Measurements from ENCODE around the gene ZRANB2.
A peak's percentile ranks its signal among the peaks of the same experiment; 100 is the strongest.

ZRANB2 gene, protein sequence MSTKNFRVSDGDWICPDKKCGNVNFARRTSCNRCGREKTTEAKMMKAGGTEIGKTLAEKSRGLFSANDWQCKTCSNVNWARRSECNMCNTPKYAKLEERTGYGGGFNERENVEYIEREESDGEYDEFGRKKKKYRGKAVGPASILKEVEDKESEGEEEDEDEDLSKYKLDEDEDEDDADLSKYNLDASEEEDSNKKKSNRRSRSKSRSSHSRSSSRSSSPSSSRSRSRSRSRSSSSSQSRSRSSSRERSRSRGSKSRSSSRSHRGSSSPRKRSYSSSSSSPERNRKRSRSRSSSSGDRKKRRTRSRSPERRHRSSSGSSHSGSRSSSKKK

DNA sequence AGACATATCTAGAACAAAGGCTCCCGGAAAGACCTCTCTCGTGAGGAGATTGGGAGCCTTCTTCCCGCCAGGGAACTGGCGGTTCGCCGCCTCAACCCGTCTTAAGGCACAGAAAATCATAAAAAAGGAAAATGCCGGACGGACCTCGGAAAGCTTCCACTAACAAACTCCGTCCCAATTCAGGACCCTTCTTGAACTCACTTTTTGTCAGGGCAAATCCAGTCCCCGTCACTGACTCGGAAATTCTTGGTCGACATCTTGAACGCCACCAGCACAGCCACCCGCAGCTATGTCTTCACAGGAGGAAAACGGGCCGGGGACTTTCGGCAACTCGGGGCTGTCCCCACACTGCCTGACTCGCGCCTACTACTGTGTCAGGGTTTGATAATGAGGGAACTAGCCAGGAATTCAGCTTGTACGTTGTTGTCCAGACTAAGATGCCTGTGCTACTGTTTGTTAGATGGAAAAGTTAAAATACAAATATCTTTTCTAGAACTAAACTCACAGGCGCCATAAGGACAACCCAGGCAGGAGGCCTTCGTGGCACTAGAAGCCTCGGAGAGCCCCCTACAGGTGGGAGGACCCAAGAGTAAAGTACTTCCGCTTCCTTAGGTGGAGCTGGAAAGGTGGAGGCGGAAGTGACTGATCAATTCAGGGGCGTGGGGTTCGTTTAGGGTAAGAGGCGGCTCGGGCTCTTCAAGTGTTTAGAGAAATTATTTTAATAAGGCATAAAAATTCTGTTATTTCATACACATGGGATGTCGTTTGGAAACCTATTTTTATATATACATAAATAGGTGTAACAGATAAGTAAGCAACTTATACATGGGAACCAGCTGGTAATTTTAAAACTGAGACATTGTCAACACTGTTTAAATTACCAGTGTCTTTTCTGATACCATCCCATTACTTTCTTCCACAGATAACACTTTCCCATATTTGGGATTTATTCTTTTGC, at the start of gene ZRANB2:
ZRANB2 (minus strand) TSS at position 297 of the 958 bp plus-strand sequence; CDS start at position 257, 40 bp downstream.
- peak; percentile 88 for DNase-seq (ENCODE audit: low spot score)

DNA sequence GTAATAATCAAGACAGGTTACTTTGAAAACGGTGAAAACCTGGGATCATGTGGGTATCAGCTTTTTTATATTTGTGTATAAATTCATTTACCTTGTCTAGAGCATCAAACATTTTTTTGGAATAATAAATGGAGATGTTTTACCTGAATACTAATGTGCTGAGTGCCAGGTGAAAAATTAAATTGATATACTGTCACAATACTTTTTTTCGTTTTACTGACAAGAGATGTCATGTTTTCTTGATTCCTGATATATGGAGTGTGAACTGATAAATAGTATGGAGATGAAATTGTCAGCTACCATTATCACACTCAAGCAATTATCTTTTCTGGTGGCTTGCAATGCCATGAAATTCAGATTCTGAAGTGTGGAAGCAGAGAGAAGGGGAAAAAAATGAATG, 47.2 kb upstream of the ZRANB2 start:
- DNase-seq (ENCODE audit: low spot score): no peak

DNA sequence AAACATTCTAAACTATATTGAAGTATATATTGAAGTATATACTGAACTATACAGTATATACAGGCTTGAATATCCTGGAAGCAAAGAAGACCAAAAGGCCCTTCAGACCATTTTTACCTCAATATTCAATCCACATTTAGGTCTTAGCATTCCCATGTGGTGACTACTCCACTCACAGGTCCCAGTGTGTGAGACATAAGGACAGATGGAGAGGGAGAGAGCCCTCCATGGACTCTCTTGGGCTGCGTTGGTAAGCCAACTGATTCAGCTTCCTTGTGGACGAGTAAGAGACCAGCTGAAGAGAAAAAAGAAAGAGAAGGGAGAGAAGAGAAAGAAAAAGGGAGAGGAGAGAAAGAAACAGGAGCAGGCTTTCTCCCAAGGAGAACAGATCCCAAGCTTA, 37.3 kb upstream of the ZRANB2 start:
- no peak for DNase-seq (ENCODE audit: low spot score)

DNA sequence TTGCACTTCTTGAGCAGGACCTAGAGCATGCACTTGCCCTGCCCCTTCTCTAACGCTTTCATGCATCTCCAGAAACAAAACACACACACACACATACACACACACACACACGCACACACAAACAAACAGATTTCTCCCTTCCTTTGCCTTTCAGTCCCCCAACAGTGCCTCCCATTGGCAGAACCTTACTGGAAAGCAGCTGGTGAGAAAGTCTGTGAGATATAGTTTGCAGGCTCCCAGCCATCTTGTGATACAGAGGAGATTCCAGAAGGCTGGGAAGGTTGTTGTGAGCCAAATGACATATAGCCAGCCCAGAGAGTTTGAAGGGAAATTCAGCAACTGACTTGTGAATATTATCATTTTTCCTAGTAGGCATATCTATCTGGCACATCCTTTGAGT, 35.9 kb upstream of the ZRANB2 start:
- DNase-seq (ENCODE audit: low spot score): no peak

DNA sequence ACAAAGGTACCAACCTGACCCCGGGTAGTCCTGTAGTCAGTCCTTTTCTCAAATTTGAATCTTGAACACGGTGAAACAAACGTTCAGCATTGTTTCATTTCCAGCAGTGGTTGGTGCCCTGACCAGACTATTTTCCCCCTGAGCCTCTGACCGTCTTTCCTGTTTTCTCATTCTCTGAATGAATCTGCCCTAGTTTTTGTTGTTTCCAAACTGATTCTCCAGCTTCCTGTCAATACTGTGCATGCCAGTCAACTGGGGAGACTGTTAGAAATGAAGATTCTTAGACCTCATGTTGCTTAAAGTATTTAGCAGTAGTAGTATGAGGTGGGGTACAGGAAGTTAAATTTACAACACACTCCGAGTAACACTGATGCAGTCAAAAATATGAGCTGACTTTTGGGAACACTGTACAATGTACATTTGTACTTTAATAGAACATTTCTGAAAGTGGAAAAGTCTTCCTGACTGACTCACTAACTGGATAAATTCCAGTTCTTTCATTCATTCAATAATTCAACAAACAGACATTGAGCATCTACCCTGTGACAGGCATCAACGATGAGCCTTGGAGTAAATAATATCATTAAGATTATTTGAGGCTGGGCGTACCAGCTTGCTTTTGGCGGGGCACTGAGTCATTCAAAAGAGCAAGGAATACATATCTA, 26.0 kb upstream of the ZRANB2 start:
- no peak for DNase-seq (ENCODE audit: low spot score)

DNA sequence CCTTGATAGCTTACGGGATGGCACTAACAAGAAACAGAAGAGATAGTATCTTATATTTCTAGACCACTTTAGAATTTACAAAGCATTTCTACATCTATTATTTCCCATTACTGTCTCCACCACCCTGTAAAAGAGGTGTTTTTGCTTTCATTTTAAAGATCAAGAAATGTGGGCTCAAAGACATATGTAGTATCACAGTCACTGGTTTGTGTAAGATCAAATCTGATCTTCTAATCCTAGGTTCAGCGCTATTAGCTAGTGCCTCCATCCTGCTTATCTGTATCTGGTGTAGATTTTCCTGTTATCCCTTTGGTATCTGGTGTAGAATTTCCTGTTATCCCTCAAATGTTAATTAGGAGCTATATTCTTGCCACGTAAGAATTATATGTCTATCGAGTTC, 23.6 kb upstream of the ZRANB2 start:
- DNase-seq (ENCODE audit: low spot score): no peak

DNA sequence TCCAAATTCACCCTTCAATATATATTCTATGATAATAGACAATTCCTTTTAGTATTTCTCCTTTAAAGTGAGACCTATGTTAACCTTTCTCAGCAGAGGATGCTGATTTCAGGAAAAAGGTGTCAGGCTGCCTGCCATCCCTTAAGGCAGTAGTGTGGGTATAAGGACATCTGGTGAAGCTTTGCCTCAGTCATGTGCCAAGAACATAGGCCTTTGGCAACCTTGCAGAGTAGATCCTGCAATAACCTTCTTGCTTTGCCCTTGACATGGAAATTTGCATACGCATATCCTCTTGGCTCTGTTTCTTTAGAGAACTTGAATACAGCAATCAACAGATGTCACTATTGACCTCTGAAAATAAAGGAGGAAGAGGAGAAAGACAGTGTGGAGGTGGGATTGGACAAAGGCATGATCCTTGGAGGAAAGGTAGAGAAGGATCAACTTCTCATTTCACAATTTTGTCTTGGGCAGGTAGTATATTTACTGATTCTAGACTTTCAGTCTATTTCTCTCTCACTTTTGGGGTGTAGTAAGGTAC, 21.1 kb upstream of the ZRANB2 start:
- no peak for DNase-seq (ENCODE audit: low spot score)

DNA sequence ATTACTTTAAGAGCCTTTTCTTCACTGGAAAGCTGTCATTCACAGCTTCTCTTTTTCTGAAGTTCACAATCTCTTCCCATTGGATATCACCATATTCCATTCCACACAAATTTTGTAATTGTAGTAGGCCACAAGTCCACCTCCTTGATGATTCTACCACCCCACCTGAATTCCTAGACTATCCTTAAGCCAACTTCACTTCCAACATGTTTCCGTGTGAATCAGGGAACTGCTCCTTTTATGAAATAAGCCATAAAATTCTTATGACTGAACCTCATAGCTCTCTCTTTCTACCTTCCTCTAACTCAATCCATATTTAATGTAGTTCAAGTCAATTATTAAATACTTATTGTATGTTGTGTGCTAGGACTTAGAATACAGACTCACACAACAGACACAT, 16.6 kb upstream of the ZRANB2 start:
- no peak for DNase-seq (ENCODE audit: low spot score)

DNA sequence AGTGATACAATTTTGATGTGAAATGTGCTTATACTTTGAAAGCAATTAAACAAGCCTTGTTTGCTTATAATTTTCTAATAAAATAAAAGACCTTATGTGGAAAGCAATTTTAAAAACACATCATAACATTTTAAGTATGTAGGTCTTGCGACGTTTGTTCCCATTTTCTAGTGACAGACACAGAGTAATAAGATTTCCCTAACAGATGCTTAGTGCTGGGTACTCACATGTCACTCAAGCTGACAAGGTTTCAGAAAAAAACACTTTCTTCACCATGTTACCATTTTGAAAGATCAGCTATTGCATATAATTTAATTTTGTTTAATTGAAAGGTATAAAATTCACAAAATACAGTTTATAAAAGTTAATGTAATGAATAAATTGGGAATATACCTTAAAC, 14.1 kb upstream of the ZRANB2 start:
- DNase-seq (ENCODE audit: low spot score): no peak

DNA sequence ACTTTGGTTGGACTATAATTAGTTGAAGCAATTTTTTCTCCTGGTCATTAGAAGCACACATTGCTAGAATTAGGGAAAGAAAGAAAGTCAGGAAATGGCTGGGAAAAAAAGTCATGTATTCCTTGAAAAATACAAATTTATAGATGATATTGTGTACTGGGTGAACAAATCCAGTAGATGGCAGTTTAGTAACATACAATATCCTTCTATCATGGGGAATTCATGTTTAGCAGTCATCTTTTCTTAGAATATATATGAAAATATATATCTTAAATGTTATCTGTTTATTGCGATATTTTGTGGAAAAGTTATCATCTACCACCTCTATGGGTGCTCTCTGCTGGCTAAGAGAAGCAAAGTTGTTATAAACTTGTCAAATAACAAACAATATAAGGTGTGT, 13.1 kb upstream of the ZRANB2 start:
- DNase-seq (ENCODE audit: low spot score): no peak

DNA sequence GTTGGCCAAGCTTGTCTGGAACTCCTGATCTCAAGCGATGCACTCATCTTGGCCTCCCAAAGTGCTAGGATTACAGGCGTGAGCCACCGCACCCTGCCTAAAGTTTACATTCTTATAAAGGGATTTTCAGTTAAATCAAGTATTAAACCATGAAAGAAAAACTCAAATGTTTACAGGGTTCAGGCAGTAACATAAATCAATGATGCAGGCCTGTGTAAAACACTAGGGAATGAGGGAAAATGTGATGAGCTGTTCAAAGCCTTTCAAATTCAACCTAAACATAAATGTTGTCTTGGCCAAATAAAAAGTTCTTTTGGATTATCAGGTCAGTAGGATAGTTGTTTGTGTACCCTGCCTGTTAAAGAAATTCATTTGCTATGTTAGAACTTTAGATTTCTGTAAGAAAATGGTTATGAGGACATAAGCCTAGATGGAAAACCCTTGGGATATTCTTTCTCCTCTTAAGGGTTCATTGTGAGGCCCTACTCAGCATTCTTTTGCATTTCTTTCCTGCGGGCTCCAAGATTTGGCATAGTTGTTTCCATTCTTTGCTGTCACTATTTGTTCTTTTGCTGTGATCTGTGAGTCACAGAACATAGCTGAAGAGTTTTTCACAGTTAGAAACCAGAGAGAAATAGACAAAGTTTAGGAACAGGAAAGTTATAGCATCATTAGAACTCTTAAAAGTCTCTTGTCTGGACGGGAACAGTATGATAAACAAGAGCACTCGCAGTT, 8.9 kb upstream of the ZRANB2 start:
- no peak for DNase-seq (ENCODE audit: low spot score)

DNA sequence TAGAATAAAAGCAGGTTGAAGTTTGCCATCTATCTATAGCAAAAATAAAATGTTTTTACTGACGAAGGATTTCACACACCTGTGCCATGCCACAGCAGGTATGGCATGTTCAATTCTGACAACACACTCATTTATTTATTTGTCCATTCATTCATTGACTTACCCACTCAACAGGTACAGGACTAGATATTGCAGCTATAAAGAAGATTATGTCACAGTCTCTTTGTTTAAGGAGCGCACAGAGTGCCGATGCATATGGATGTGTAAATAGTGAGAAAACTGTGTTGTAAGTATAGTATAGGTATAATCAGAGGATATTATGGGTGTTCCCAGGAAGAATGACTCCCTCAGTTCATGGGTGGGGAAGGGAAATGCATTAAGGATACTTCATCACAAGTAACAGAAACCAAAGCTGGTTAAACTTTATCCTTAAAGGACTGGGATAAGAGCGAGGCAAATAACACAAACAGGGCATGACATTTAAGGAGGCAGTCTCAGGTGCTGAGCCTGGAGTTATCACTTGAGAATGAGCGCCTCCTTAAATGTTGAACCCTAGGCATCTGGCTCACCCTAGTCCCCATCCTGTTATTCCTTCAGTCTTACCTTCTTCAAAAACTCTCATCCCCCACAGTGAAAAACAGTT, 7.9 kb upstream of the ZRANB2 start:
- DNase-seq (ENCODE audit: low spot score): no peak

DNA sequence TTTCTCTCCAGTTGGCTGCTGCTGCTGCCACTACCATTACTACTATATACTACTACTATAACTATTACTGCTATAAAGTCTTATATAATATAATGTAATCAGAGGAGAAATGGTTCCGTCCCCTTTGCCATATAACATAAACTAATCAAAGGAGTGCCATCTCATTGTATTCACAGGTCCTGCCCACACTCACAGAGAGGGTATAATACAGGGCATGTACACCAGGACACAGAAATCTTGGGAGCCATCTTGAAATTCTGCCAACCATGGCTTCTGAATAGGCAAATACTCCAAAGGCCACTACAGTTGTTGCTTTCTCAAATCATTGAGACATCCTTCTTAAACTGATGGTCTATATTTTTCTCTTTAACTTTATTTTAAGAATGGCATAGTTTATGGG, 6.9 kb upstream of the ZRANB2 start:
- no peak for DNase-seq (ENCODE audit: low spot score)

DNA sequence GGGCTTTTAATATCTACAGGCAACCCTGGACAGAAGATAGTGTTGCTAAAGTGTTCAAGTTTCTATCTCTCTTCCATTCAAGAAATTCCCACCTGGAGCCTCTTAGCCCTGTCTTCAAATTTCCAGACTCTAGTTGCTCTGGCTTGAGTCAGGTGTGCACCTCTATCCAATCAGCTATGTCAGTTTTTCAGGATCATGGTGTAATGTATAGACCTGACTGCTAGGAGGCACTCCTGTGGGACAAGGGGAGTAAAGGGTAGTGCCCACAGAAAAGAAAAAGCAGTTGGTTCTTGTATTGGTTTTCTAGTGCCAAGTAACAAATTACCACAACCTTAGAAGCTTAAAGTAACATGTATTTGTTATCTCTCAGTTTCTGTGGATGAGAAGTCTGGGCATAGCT, 6.2 kb upstream of the ZRANB2 start:
- DNase-seq (ENCODE audit: low spot score): no peak

DNA sequence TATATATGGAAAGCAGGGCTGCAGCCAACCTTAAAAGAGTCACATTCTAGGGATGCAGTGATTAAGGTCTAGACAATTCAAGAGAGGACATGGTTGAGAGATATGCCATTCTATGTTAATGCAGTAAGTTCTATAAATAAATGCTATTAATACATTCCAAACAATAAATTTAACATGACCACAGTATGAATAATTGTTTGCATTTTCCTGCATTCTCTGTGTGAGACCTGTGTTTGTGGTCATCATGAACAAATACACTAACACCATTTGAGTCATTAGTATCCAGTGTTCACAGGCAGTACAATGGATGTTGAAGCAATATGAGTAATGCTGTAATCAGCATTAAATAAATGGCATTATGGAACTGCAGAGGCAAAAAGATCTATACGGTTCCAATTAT, 5.5 kb upstream of the ZRANB2 start:
- DNase-seq (ENCODE audit: low spot score): no peak

DNA sequence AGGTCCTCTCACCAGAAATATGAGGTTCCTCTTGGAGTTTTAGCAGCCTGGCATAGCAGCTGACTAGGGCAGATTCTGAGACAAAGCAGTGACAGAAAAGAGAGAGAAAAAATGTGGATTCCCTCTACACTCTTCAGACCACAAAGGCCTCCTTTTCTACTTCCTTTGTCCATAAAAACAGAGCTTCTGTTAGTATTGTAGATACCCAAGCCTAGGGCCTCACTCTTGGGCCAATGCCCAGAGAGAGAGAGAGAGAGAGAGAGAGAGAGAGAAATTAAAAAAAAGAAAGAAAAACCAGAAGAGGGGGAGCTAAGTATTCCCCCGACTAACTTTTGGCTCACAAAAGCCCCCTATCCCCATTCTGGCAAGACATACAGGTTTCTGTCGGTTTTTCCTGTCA, 2.4 kb upstream of the ZRANB2 start:
- no peak for DNase-seq (ENCODE audit: low spot score)

DNA sequence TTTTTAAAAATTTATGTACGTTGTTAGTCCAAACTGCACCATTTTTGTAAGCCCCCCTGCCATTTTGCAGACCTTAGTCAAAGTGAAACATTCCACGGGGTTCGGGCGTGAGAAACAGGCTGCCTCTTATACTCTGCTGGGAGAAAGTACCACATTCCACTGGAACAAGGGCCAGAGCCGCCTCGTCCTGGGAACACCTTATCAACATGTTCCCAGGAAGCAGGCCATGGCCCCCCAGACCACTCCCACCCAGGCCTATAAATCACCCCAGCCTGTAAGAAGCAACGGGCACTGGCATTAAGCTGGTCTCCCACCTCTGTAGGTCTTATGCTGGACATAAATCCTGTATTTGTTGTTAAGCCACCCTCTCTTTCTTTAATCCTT, 854 bp upstream of the ZRANB2 start:
- DNase-seq (ENCODE audit: low spot score): peak; percentile 46

DNA sequence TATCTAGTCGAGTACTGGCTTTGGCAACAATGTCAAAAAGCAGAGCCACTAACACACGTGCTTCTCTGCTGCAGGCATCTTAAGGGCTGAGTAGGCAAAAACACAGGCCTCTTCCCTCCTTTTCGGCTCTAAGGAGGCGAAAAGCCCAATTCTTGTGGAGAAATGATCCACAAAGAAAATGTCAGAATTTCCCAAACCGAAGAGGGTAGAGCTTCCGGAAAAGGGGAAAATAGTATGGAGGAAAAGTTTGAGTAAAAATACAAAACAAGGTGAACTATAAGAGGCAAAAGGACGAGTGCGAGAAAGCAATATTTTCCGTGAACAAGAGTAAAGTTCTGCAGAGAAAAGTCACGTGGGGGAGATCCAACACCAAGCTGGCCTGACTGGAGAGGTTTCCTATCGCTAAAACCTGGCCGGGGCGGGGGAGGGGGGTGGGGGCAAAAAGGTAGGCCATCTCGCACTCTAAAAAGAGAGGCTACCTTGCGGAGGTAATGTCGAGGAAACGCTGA, 551 bp downstream of the ZRANB2 start:
- DNase-seq (ENCODE audit: low spot score): no peak

DNA sequence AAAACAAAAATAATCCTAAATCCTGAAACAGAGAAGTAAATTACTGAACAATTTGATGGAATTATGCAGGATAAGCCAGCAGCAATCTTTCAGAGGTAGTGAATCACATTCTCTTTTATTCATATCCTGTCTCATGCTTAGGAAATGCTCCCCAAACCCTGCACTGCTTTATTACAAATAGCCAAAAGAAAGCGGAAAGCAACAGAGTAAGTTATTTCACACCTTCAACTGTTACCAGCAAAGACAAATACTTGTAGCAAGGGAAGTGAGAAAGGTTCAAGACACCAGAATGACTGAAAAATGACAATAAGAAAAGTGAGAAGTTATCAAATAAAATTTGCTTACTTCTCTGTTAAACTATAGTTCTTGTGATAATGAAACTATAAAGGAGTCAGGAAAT, 6.2 kb downstream of the ZRANB2 start:
- no peak for DNase-seq (ENCODE audit: low spot score)

DNA sequence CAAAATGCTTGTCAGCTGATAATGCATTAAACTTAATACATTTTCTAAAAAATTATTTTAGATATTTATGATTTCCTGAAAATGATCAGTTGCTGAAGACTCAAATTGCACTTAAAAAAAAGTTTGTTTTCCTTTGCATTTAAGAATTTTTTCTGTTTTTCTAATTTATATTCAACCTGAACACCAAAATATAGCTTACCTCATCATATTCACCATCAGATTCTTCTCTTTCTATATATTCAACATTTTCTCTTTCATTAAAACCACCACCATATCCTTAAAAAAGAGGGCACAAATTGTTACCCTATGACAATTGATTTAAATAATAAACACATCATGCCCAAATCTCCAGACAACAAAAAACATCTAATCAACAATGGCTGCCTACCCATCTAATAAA, 8.6 kb downstream of the ZRANB2 start:
- DNase-seq (ENCODE audit: low spot score): no peak

DNA sequence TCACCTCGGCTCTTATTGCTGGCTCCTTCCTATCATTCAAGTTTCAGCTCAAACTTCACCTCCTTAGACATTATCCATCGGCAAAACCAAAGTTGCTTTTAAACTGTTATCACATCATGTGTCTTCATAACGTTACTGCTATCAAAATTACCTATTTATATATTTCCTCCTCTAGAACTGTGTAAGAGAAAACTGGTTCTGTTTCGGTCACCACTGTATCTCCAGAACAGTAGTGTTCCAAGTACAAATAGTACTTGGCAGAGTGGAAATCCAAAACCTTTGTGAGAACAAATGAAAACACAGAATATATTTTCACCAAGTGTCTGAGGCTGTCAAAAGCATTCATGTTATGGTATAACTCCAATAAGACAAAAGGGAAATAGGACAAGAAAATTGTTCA, 9.1 kb downstream of the ZRANB2 start:
- DNase-seq (ENCODE audit: low spot score): no peak
